Caco-2 (cell line): ENCODE results near the gene SLIT3. TPM values are rescaled to one million over a fixed set of nuclear protein-coding genes. Genes with fewer than 3 reads are reported as not detected.

Source experiments
- BruUV-seq: library from RNA; stranded (reverse); fragments of 400-500 nt; replicated peaks from 2 replicates; lab custom pipeline; 2021; lab: Mats Ljungman, UMichigan
- CTCF ChIA-PET: fragments of 300-600 bp; sonication (Branson Sonifier 250); formaldehyde crosslinking; loops from one replicate; lab custom pipeline; 2022; ENCODE audit warnings: antibody characterized with exemption; lab: Charles Lee
- POLR2A ChIA-PET: fragments of 300-600 bp; sonication (Branson Sonifier 250); formaldehyde crosslinking; loops from one replicate; lab custom pipeline; 2022; ENCODE audit warnings: antibody characterized with exemption; lab: Charles Lee
- DNase-seq, 2 experiments: peaks; one replicate each; pipeline versions ENCODE4 v3.0.0 to v3.0.0-alpha.2; 2020 to 2022
- H3K27me3 ChIP-seq: replicated peaks from 2 replicates; pipeline ENCODE4 v1.6.0; 2011; ENCODE audit warnings: low read length; ENCODE audit not compliant: control insufficient read depth, insufficient read depth
- H3K36me3 ChIP-seq: 2 replicates; pipeline ENCODE4 v1.5.1; 2011; ENCODE audit warnings: low read length; ENCODE audit not compliant: control insufficient read depth, insufficient read depth
- H3K4me1 ChIP-seq: fragments of 250-450 bp; sonication (Bioruptor Pico); 2 replicates; pipeline ENCODE4 v1.5.1; 2020; ENCODE audit warnings: mild to moderate bottlenecking
- H3K4me3 ChIP-seq: 2 replicates; pipeline ENCODE4 v1.5.1; 2011; ENCODE audit warnings: low read depth, mild to moderate bottlenecking, control low read depth, low read length
- H3K9me3 ChIP-seq: fragments of 250-450 bp; sonication (Bioruptor Pico); 2 replicates; pipeline ENCODE4 v1.5.1; 2020; ENCODE audit warnings: mild to moderate bottlenecking, moderate library complexity
- H3K27ac Mint-ChIP-seq: one replicate; pipeline ENCODE4 v1.8.0; 2022; ENCODE audit warnings: mixed read lengths; ENCODE audit not compliant: unreplicated experiment
- H3K27me3 Mint-ChIP-seq: one replicate; pipeline ENCODE4 v1.8.0; 2022; ENCODE audit warnings: mixed read lengths; ENCODE audit not compliant: insufficient read depth, unreplicated experiment
- H3K36me3 Mint-ChIP-seq: one replicate; pipeline ENCODE4 v1.8.0; 2022; ENCODE audit warnings: mild to moderate bottlenecking, mixed read lengths; ENCODE audit not compliant: insufficient read depth, unreplicated experiment
- H3K4me1 Mint-ChIP-seq: one replicate; pipeline ENCODE4 v1.8.0; 2022; ENCODE audit warnings: low read depth, mixed read lengths; ENCODE audit not compliant: unreplicated experiment
- H3K4me3 Mint-ChIP-seq: one replicate; pipeline ENCODE4 v1.8.0; 2022; ENCODE audit warnings: mild to moderate bottlenecking, moderate library complexity, mixed read lengths; ENCODE audit not compliant: unreplicated experiment
- H3K9me3 Mint-ChIP-seq: one replicate; pipeline ENCODE4 v1.8.0; 2022; ENCODE audit warnings: mixed read lengths; ENCODE audit not compliant: unreplicated experiment
- CTCF ChIP-seq, 2 experiments: fragments of 200-600 bp in 1 of 2; IDR thresholded peaks; 1 replicate in 1 of 2; 2 replicates in 1 of 2; pipeline versions ENCODE4 v1.5.1 to v1.8.0; 2011 to 2022; ENCODE audit warnings: antibody characterized with exemption in 1 of 2, control low read depth in 1 of 2, inconsistent platforms in 1 of 2, low read depth in 1 of 2, low read length in 1 of 2, mild to moderate bottlenecking in 1 of 2, moderate library complexity in 1 of 2; ENCODE audit not compliant: insufficient read depth in 1 of 2, severe bottlenecking in 1 of 2, unreplicated experiment in 1 of 2
- intact Hi-C: fragments of 100-400 bp; cut with micrococcal nuclease; formaldehyde crosslinking; loops from one replicate; pipeline ENCODE4 v1.10.0; 2022; ENCODE audit not compliant: unreplicated experiment
- total RNA-seq: library from RNA; stranded (reverse); gene quantifications from 2 replicates; pipeline ENCODE4 v1.2.3, GENCODE V29; 2022

Gene SLIT3
- total RNA-seq, 1 experiment from 2014 or later: 2.1 TPM

GRCh38 chr5:168660691-168661090, 640.2 kb downstream of the SLIT3 start:
- H3K4me1 ChIP-seq: no peaks in the 10 kb centered on the region
- no peak overlapping the region for H3K4me3 ChIP-seq
- Mint-ChIP-seq H3K4me1 (no peaks in the 10 kb centered on the region), H3K27ac (no peak overlapping the region), H3K36me3 (no peaks in the 10 kb centered on the region), H3K27me3 (no peaks in the 10 kb centered on the region), H3K4me3 (no peak overlapping the region), H3K9me3 (no peaks in the 10 kb centered on the region)
- DNase-seq: no peak
- BruUV-seq: no TSS peak
- no peaks in the 10 kb centered on the region for H3K27me3 ChIP-seq
- ChIA-PET CTCF (no interaction called here), POLR2A (no interaction called here)
- no peaks in the 10 kb centered on the region for H3K36me3 ChIP-seq
- no peaks in the 10 kb centered on the region; the same call in 1 of the 2 replicates for H3K9me3 ChIP-seq
- intact Hi-C loops: no loop called here
- no peak for TF ChIP-seq CTCF (IDR thresholded peaks at IDR 0.05; ENCODE audit: insufficient read depth in 1 of 2, low read depth in 1 of 2, low read length in 1 of 2, severe bottlenecking in 1 of 2, unreplicated experiment in 1 of 2)

GRCh38 chr5:168659286-168659847, 641.6 kb downstream of the SLIT3 start:
- no peaks in the 10 kb centered on the region for H3K4me1 ChIP-seq
- no peaks in the 10 kb centered on the region; the same call in 1 of the 2 replicates for H3K9me3 ChIP-seq
- no peaks in the 10 kb centered on the region for H3K36me3 ChIP-seq
- Mint-ChIP-seq H3K9me3 (no peaks in the 10 kb centered on the region), H3K36me3 (no peaks in the 10 kb centered on the region), H3K27ac (no peak overlapping the region), H3K27me3 (no peaks in the 10 kb centered on the region), H3K4me3 (no peak overlapping the region), H3K4me1 (no peaks in the 10 kb centered on the region)
- ChIA-PET CTCF (no interaction called here), POLR2A (no interaction called here)
- H3K4me3 ChIP-seq: no peak overlapping the region
- intact Hi-C loops: no loop called here
- no peak for DNase-seq
- no peaks in the 10 kb centered on the region for H3K27me3 ChIP-seq
- BruUV-seq: no TSS peak
- TF ChIP-seq CTCF (IDR thresholded peaks at IDR 0.05; ENCODE audit: insufficient read depth in 1 of 2, low read depth in 1 of 2, low read length in 1 of 2, severe bottlenecking in 1 of 2, unreplicated experiment in 1 of 2): no peak

GRCh38 chr5:168658394-168658793, 642.5 kb downstream of the SLIT3 start:
- H3K4me1 Mint-ChIP-seq: no peaks in the 10 kb centered on the region
- no peak overlapping the region for H3K27ac Mint-ChIP-seq

More at GRCh38 chr5:168658394-168658793, 642.5 kb downstream of the SLIT3 start:
- no peak overlapping the region for H3K4me3 ChIP-seq
- Mint-ChIP-seq H3K36me3 (no peaks in the 10 kb centered on the region), H3K4me3 (no peak overlapping the region), H3K9me3 (no peaks in the 10 kb centered on the region), H3K27me3 (no peaks in the 10 kb centered on the region)
- CTCF ChIA-PET: no interaction called here
- intact Hi-C loops: no loop called here
- no peaks in the 10 kb centered on the region for H3K4me1 ChIP-seq
- DNase-seq: no peak
- POLR2A ChIA-PET: interaction anchor here (0.5 kb wide), 1 partner anchor 101 kb away, joined by 4 read pairs; no protein-coding TSS in a partner anchor
- H3K36me3 ChIP-seq: no peaks in the 10 kb centered on the region
- H3K27me3 ChIP-seq: no peaks in the 10 kb centered on the region
- H3K9me3 ChIP-seq: no peaks in the 10 kb centered on the region; the same call in 1 of the 2 replicates
- BruUV-seq: no TSS peak
- TF ChIP-seq CTCF (IDR thresholded peaks at IDR 0.05; ENCODE audit: insufficient read depth in 1 of 2, low read depth in 1 of 2, low read length in 1 of 2, severe bottlenecking in 1 of 2, unreplicated experiment in 1 of 2): no peak
